C4-2B (cell line): Measurements from ENCODE around the gene PRKCZ.

ENCODE experiments used
- ZFX ChIP-seq: fragments of 450-650 bp; IDR thresholded peaks from 2 replicates; pipeline ENCODE4 v1.6.1; 2017
- TF ChIP-seq, protein P1 (sequence below): fragments of 450-650 bp; conservative IDR thresholded peaks from 2 replicates; pipeline ENCODE4 v1.5.1; 2017; ENCODE audit warnings: mild to moderate bottlenecking

DNA sequence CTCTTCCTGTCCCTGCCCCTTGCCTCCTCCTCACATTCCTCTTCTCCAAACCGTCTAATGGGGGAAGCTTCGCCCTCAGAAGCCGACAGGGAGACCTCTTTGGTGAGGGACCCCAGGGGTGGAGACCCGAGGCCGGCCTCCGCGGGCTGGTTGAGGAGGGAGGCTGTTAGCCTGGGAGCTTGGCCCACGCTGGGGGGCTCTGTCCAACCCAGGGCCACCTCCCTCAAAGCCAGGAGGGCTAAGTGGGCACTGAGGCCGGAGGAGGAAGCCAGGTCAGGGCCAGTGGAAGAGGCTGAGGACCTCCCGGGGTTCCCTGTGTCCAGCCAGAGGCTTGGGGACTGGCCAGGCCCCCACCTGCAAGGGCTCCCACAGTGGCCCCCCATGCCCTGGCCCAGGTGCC lies 25.8 kb upstream of the PRKCZ start:
- TF ChIP-seq, protein P1, sequence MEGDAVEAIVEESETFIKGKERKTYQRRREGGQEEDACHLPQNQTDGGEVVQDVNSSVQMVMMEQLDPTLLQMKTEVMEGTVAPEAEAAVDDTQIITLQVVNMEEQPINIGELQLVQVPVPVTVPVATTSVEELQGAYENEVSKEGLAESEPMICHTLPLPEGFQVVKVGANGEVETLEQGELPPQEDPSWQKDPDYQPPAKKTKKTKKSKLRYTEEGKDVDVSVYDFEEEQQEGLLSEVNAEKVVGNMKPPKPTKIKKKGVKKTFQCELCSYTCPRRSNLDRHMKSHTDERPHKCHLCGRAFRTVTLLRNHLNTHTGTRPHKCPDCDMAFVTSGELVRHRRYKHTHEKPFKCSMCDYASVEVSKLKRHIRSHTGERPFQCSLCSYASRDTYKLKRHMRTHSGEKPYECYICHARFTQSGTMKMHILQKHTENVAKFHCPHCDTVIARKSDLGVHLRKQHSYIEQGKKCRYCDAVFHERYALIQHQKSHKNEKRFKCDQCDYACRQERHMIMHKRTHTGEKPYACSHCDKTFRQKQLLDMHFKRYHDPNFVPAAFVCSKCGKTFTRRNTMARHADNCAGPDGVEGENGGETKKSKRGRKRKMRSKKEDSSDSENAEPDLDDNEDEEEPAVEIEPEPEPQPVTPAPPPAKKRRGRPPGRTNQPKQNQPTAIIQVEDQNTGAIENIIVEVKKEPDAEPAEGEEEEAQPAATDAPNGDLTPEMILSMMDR: no peak
- TF ChIP-seq ZFX: no peak
